Measurements from ENCODE around the gene PSMF1. TPM values are rescaled to one million over a fixed set of nuclear protein-coding genes. Genes with fewer than 3 reads are reported as not detected.

PSMF1 gene
- total and polyA plus RNA-seq, 9 of the 15 experiments (the other 6 are each of a cell fraction or from before 2014, with no cell fraction given): 8.5 to 192 (median 33.2) TPM

GRCh38 chr20:1072258-1072657 is 46.1 kb upstream of the PSMF1 start:
- intact Hi-C loops (cut with micrococcal nuclease) (no loop called here), in situ Hi-C loops (cut with MboI) (no loop called here)
- no peaks in the 10 kb centered on the region for H4K20me1 ChIP-seq (replicated peaks; ENCODE audit: control insufficient read depth, insufficient read depth, low read length)
- ChIA-PET POLR2A (no interaction called here), CTCF (ENCODE audit: low intra/inter-chr PET ratio) (no interaction called here)
- no peak overlapping the region for H3K4me2 ChIP-seq (ENCODE audit: insufficient read depth, low read length)
- H2AFZ ChIP-seq (ENCODE audit: low read depth, low read length): no peak overlapping the region
- FAIRE-seq: no peak
- H3K27me3 ChIP-seq (ENCODE audit: control insufficient read depth in 2 of 2, insufficient read depth in 2 of 2, low read length in 2 of 2): no peaks in the 10 kb centered on the region
- no peaks in the 10 kb centered on the region for H3K9me3 ChIP-seq (replicated peaks; ENCODE audit: control insufficient read depth, insufficient read depth, low read depth, low read length)
- H3K79me2 ChIP-seq (ENCODE audit: control insufficient read depth, insufficient read depth, low read length): no peaks in the 10 kb centered on the region
- H3K9ac ChIP-seq (ENCODE audit: insufficient read depth in 1 of 2, low read depth in 2 of 2, low read length in 2 of 2): no peak overlapping the region
- ATAC-seq: no peak
- DNase-seq (ENCODE audit: extremely low read depth in 1 of 4, low spot score in 3 of 4): no peak
- WGBS (ENCODE audit: insufficient coverage, low coverage, missing lambda C conversion rate): 4% methylated on average over 2 of the region's 2 CpGs
- H3K27ac ChIP-seq (ENCODE audit: extremely low read depth, low read depth, low read length): no peak overlapping the region
- no peaks in the 10 kb centered on the region for H3K9me1 ChIP-seq (ENCODE audit: control insufficient read depth, insufficient read depth, low read length)
- no peak overlapping the region for H3K4me3 ChIP-seq
- no peaks in the 10 kb centered on the region for H3K36me3 ChIP-seq (ENCODE audit: control insufficient read depth, insufficient read depth, low read length)
- TF ChIP-seq DEAF1 (CRISPR knock-in tag; IDR thresholded peaks at IDR 0.05): no peak
- TF ChIP-seq NCOA1 (IDR thresholded peaks at IDR 0.05; ENCODE audit: low read depth): no peak
- no peak for TF ChIP-seq STAT6 (CRISPR knock-in tag; IDR thresholded peaks at IDR 0.05)
- TF ChIP-seq E2F5 (CRISPR knock-in tag; IDR thresholded peaks at IDR 0.05): no peak
- no peaks in the 10 kb centered on the region for H3K4me1 ChIP-seq (replicated peaks in 1 of 2; ENCODE audit: control insufficient read depth in 2 of 2, insufficient read depth in 2 of 2, low read length in 2 of 2)
- no TSS peak for BruUV-seq (replicated peaks)
